ENCODE measurements around the gene CFB. TPM values are rescaled to one million over a fixed set of nuclear protein-coding genes. Genes with fewer than 3 reads are reported as not detected.

Gene CFB
- total RNA-seq, 1 experiment from 2014 or later: 0.31 TPM

DNA sequence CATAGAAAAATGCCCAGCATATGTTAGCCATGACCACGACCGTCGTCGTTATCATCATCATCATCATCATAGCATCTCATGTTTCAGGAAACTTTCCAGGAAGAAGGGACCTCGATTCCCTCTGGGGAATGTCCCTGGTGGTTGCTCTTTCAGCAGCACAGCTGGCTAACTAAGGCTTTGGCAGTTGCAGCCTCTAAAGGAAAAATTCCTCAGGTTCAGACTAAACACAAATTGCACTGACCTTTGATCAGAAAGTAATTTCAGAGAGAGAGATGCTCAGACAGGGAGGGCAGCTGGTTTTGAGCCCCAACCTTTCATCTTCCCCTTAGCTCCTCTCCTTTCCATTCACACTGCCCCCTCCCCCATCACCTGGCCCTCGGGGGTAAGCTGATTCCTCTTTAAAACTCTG, 5.6 kb upstream of the CFB start:
- Histone ChIP-seq H3T11ph (ENCODE audit: low read length) (no peak overlapping the region), H3K79me2 (ENCODE audit: insufficient read depth, low read length) (no peaks in the 10 kb centered on the region), H3K27me3 (ENCODE audit: insufficient read depth, low read length) (no peaks in the 10 kb centered on the region), H3K56ac (ENCODE audit: insufficient read length, low read depth, low read length) (no peak overlapping the region), H3K4me2 (ENCODE audit: insufficient read depth, insufficient read length, low read length) (no peak overlapping the region), H2BK12ac (ENCODE audit: insufficient read length, low read depth, low read length) (no peak overlapping the region), H3K23me2 (ENCODE audit: insufficient read length, low read depth, low read length, poor library complexity, severe bottlenecking) (no peaks in the 10 kb centered on the region), H3K9me3 (ENCODE audit: control insufficient read depth, low read depth, low read length) (no peaks in the 10 kb centered on the region), H4K91ac (ENCODE audit: insufficient read length, low read depth, low read length) (no peak overlapping the region), H4K20me1 (ENCODE audit: control insufficient read depth, insufficient read depth, insufficient read length) (no peaks in the 10 kb centered on the region), H3K9ac (ENCODE audit: extremely low read depth, insufficient read length, low read length) (no peak overlapping the region), H4K5ac (ENCODE audit: insufficient read length, low read depth, low read length) (no peak overlapping the region), H3K4me1 (ENCODE audit: insufficient read depth, low read length) (peaks cover 2% of the 10 kb centered on the region; the same call in 1 of the 2 replicates), H3K14ac (ENCODE audit: insufficient read depth, low read length) (no peak overlapping the region), H2BK20ac (ENCODE audit: low read depth, low read length, poor library complexity, severe bottlenecking) (no peak overlapping the region), H2BK5ac (ENCODE audit: insufficient read length, low read length) (no peak overlapping the region), H2BK120ac (ENCODE audit: low read depth, low read length, poor library complexity, severe bottlenecking) (no peak overlapping the region), H2BK15ac (ENCODE audit: low read depth, low read length) (no peak overlapping the region), H4K8ac (replicated peaks; ENCODE audit: insufficient read length, low read depth, low read length) (no peak overlapping the region), H3K23ac (ENCODE audit: insufficient read length, low read depth, low read length) (no peak overlapping the region), H3K4ac (ENCODE audit: low read depth, low read length) (no peak overlapping the region), H3K79me1 (ENCODE audit: insufficient read depth, low read depth, low read length, poor library complexity, severe bottlenecking) (no peaks in the 10 kb centered on the region), H2AK5ac (ENCODE audit: insufficient read length, low read length) (no peak overlapping the region), H3K18ac (ENCODE audit: insufficient read length, low read depth, low read length) (no peak overlapping the region), H2AFZ (ENCODE audit: low read length) (no peak overlapping the region), H3K27ac (ENCODE audit: insufficient read length, low read depth, low read length) (no peak overlapping the region)
- H3K4me1 Mint-ChIP-seq: peaks cover 6 to 11% of the 10 kb centered on the region in 2 experiments
- no peaks in the 10 kb centered on the region; a peak in 1 of 7 replicates for H3K36me3 Mint-ChIP-seq (ENCODE audit: insufficient read depth in 1 of 3, low read depth in 3 of 3)
- TF ChIP-seq, protein P1, sequence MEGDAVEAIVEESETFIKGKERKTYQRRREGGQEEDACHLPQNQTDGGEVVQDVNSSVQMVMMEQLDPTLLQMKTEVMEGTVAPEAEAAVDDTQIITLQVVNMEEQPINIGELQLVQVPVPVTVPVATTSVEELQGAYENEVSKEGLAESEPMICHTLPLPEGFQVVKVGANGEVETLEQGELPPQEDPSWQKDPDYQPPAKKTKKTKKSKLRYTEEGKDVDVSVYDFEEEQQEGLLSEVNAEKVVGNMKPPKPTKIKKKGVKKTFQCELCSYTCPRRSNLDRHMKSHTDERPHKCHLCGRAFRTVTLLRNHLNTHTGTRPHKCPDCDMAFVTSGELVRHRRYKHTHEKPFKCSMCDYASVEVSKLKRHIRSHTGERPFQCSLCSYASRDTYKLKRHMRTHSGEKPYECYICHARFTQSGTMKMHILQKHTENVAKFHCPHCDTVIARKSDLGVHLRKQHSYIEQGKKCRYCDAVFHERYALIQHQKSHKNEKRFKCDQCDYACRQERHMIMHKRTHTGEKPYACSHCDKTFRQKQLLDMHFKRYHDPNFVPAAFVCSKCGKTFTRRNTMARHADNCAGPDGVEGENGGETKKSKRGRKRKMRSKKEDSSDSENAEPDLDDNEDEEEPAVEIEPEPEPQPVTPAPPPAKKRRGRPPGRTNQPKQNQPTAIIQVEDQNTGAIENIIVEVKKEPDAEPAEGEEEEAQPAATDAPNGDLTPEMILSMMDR (conservative IDR thresholded peaks at IDR 0.05): no peak
- H3K27me3 Mint-ChIP-seq (ENCODE audit: low read depth): peaks cover 34% of the 10 kb centered on the region
- DNase-seq: no peak
- WGBS (ENCODE audit: extremely low coverage, insufficient read length, low lambda C conversion rate): no CpG with 5 or more reads among the region's 6 CpGs
- no peaks in the 10 kb centered on the region; a peak in 1 of 5 replicates for H3K9me3 Mint-ChIP-seq
- H3K27ac Mint-ChIP-seq: no peak overlapping the region; a peak in 1 of 7 replicates
- H3K4me3 Mint-ChIP-seq: no peak overlapping the region
